Measurements from ENCODE around the gene IKZF4. TPM values are rescaled to one million over a fixed set of nuclear protein-coding genes. Genes with fewer than 3 reads are reported as not detected.

Gene IKZF4
- total RNA-seq, 1 experiment from 2014 or later = 2.8 TPM

DNA sequence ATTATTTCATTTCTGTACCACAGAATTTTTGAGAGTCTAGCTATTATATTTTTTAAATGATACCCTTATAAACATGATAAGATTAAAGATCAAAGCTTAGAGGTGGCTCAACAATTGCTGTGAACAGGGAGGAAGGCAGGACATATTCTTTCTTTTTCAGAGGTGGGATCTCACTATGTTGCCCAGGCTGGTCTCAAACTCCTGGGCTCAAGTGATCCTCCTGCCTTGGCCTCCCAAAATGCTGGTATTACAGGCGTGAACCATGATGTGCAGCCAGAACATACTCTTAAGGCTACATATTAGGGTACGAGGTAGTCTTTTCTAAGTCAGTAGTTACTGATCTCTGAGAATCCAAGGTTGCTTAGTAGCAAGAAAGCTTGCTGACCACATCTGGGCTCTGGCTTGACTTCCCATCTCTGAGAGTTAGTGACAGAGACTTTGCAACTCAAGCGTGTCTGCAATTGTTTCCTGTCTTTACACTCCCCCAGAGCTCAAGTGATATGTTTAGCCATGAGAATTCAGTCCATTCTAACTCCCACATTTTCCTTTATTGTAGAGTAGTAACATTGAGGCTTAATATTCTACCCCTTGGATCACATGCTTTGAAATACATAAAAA is 38.4 kb upstream of the IKZF4 start:
- ChIA-PET CTCF (no interaction called here), POLR2A (ENCODE audit: unreplicated experiment) (no interaction called here)
- no peak for ATAC-seq
- Histone ChIP-seq H3K4me1 (ENCODE audit: insufficient read depth, low read length) (peaks cover 6% of the 10 kb centered on the region; the same call in 1 of the 2 replicates), H3K79me2 (ENCODE audit: low read length) (peaks cover 18% of the 10 kb centered on the region; the same call in 1 of the 2 replicates), H3K27ac (ENCODE audit: low read length) (no peak overlapping the region), H3F3A (ENCODE audit: low read length, unreplicated experiment) (no peaks in the 10 kb centered on the region), H3K9ac (ENCODE audit: low read length) (no peak overlapping the region), H3K9me3 (ENCODE audit: low read length) (no peaks in the 10 kb centered on the region), H3K4me3 (ENCODE audit: low read length) (no peak overlapping the region), H4K20me1 (ENCODE audit: low read length) (no peaks in the 10 kb centered on the region), H3K36me3 (ENCODE audit: low read depth, low read length) (peaks cover 4% of the 10 kb centered on the region; the same call in 1 of the 2 replicates), H2AFZ (ENCODE audit: low read length) (no peak overlapping the region), H3K9me2 (replicated peaks; ENCODE audit: low read length) (no peaks in the 10 kb centered on the region), H3K4me2 (ENCODE audit: low read length) (no peak overlapping the region), H3K27me3 (ENCODE audit: low read length) (no peaks in the 10 kb centered on the region)
- TF ChIP-seq EZH2 (IDR thresholded peaks at IDR 0.05; ENCODE audit: low read length, unreplicated experiment) (no peak), CTCF (conservative IDR thresholded peaks at IDR 0.05; ENCODE audit: low read depth, low read length) (no peak), EZH2phosphoT487 (IDR thresholded peaks at IDR 0.05; ENCODE audit: borderline replicate concordance, low read length) (no peak)
- DNase-seq = no peak
- intact Hi-C loops (cut with micrococcal nuclease) = loop anchor here (1.0 kb wide), 1 partner anchor 8 kb away; the partner anchor contains the start of gene RAB5B
- BruUV-seq (replicated peaks) = no TSS peak

GRCh38 chr12:55983232-55983842 is 37.5 kb upstream of the IKZF4 start:
- Histone ChIP-seq H3K4me3 (ENCODE audit: low read length) (no peak overlapping the region), H3K4me1 (ENCODE audit: insufficient read depth, low read length) (peaks cover 6% of the 10 kb centered on the region; the same call in 1 of the 2 replicates), H3K27me3 (ENCODE audit: low read length) (no peaks in the 10 kb centered on the region), H3K9me3 (ENCODE audit: low read length) (no peaks in the 10 kb centered on the region), H3F3A (ENCODE audit: low read length, unreplicated experiment) (no peaks in the 10 kb centered on the region), H3K9me2 (replicated peaks; ENCODE audit: low read length) (no peaks in the 10 kb centered on the region), H3K9ac (ENCODE audit: low read length) (no peak overlapping the region), H3K27ac (ENCODE audit: low read length) (no peak overlapping the region), H3K36me3 (ENCODE audit: low read depth, low read length) (peaks cover 4% of the 10 kb centered on the region; the same call in 1 of the 2 replicates), H4K20me1 (ENCODE audit: low read length) (no peaks in the 10 kb centered on the region), H3K79me2 (ENCODE audit: low read length) (peaks cover 12% of the 10 kb centered on the region; the same call in 1 of the 2 replicates), H2AFZ (ENCODE audit: low read length) (no peak overlapping the region), H3K4me2 (ENCODE audit: low read length) (no peak overlapping the region)
- DNase-seq = no peak
- no peak for ATAC-seq
- intact Hi-C loops (cut with micrococcal nuclease) = no loop called here
- CTCF ChIA-PET = no interaction called here
- no TSS peak for BruUV-seq (replicated peaks)
- POLR2A ChIA-PET (ENCODE audit: unreplicated experiment) = no interaction called here
- TF ChIP-seq CTCF (conservative IDR thresholded peaks at IDR 0.05; ENCODE audit: low read depth, low read length) = no peak
- TF ChIP-seq EZH2phosphoT487 (IDR thresholded peaks at IDR 0.05; ENCODE audit: borderline replicate concordance, low read length) = no peak
- no peak for TF ChIP-seq EZH2 (IDR thresholded peaks at IDR 0.05; ENCODE audit: low read length, unreplicated experiment)

- no peaks in the 10 kb centered on the region for H3K27me3 ChIP-seq (ENCODE audit: low read length)
- no peak overlapping the region for H3K9ac ChIP-seq (ENCODE audit: low read length)
- TF ChIP-seq CTCF (conservative IDR thresholded peaks at IDR 0.05; ENCODE audit: low read depth, low read length) = no peak
- TF ChIP-seq EZH2 (IDR thresholded peaks at IDR 0.05; ENCODE audit: low read length, unreplicated experiment) = no peak
- no peak for TF ChIP-seq EZH2phosphoT487 (IDR thresholded peaks at IDR 0.05; ENCODE audit: borderline replicate concordance, low read length)
- no peaks in the 10 kb centered on the region for H3K9me2 ChIP-seq (replicated peaks; ENCODE audit: low read length)
- intact Hi-C loops (cut with micrococcal nuclease) = no loop called here
- BruUV-seq (replicated peaks) = no TSS peak
- ATAC-seq (no peak), DNase-seq (no peak)
- H3K27ac ChIP-seq (ENCODE audit: low read length) = no peak overlapping the region
- H3K4me3 ChIP-seq (ENCODE audit: low read length) = no peak overlapping the region
- no peaks in the 10 kb centered on the region for H4K20me1 ChIP-seq (ENCODE audit: low read length)
- H2AFZ ChIP-seq (ENCODE audit: low read length) = no peak overlapping the region
- peaks cover 6% of the 10 kb centered on the region; the same call in 1 of the 2 replicates for H3K4me1 ChIP-seq (ENCODE audit: insufficient read depth, low read length)
- no peak overlapping the region for H3K4me2 ChIP-seq (ENCODE audit: low read length)
- ChIA-PET CTCF (no interaction called here), POLR2A (ENCODE audit: unreplicated experiment) (no interaction called here)
- peaks cover 8% of the 10 kb centered on the region; the same call in 1 of the 2 replicates for H3K36me3 ChIP-seq (ENCODE audit: low read depth, low read length)
- H3F3A ChIP-seq (ENCODE audit: low read length, unreplicated experiment) = no peaks in the 10 kb centered on the region
- H3K79me2 ChIP-seq (ENCODE audit: low read length) = 0 out of 2 replicates have a peak, but pooled peaks cover 4% of the 10 kb centered on the region
- no peaks in the 10 kb centered on the region for H3K9me3 ChIP-seq (ENCODE audit: low read length)
These were observed 36.0 kb upstream of the IKZF4 start for GRCh38 chr12:55984861-55985260.

All from PC-3 (cell line).